Loucy (cell line): ENCODE results near the gene TMOD1.

Experiments used
- H2AFZ ChIP-seq: fragments of 200-600 bp; sonication (generic); 2 replicates; pipeline ENCODE4 v1.6.0; 2016; ENCODE audit warnings: antibody characterized with exemption, mild to moderate bottlenecking, low read length, moderate library complexity
- H3F3A ChIP-seq: fragments of 200-600 bp; 2 replicates; pipeline ENCODE4 v1.6.0; 2016; ENCODE audit warnings: antibody characterized with exemption, low read depth, mild to moderate bottlenecking
- H3K27me3 ChIP-seq: fragments of 200-600 bp; sonication (generic); 2 replicates; pipeline ENCODE4 v1.6.1; 2014; ENCODE audit warnings: low read length, mild to moderate bottlenecking; ENCODE audit not compliant: insufficient read depth, poor library complexity, severe bottlenecking
- H3K36me3 ChIP-seq: fragments of 200-600 bp; sonication (generic); 2 replicates; pipeline ENCODE4 v1.6.1; 2016; ENCODE audit warnings: low read length; ENCODE audit not compliant: insufficient read depth
- H3K4me1 ChIP-seq: fragments of 200-600 bp; sonication (generic); 2 replicates; pipeline ENCODE4 v1.5.1; 2014; ENCODE audit warnings: low read length, mild to moderate bottlenecking; ENCODE audit not compliant: insufficient read depth, poor library complexity, severe bottlenecking
- H3K4me2 ChIP-seq: fragments of 200-600 bp; sonication (generic); 2 replicates; pipeline ENCODE4 v1.6.0; 2014; ENCODE audit warnings: antibody characterized with exemption, low read length, low read depth, mild to moderate bottlenecking; ENCODE audit not compliant: poor library complexity, severe bottlenecking
- H3K4me3 ChIP-seq: fragments of 200-600 bp; sonication (generic); 2 replicates; pipeline ENCODE4 v1.5.1; 2014; ENCODE audit warnings: low read length, mild to moderate bottlenecking, mixed read lengths; ENCODE audit not compliant: poor library complexity, severe bottlenecking
- H3K79me2 ChIP-seq: fragments of 200-600 bp; sonication (generic); 2 replicates; pipeline ENCODE4 v1.6.1; 2014; ENCODE audit warnings: low read length; ENCODE audit not compliant: insufficient read depth
- H3K9ac ChIP-seq: fragments of 200-600 bp; sonication (generic); 2 replicates; pipeline ENCODE4 v1.6.0; 2014; ENCODE audit warnings: mild to moderate bottlenecking, low read depth, low read length, moderate library complexity; ENCODE audit not compliant: poor library complexity, severe bottlenecking
- H3K9me2 ChIP-seq: fragments of 200-600 bp; sonication (generic); replicated peaks from 2 replicates; pipeline ENCODE4 v1.6.1; 2016; ENCODE audit warnings: low read depth, low read length, mixed read lengths
- H3K9me3 ChIP-seq: fragments of 200-600 bp; sonication (generic); 2 replicates; pipeline ENCODE4 v1.6.1; 2014; ENCODE audit warnings: mild to moderate bottlenecking, antibody characterized with exemption, low read length, low read depth; ENCODE audit not compliant: insufficient read depth
- H4K20me1 ChIP-seq: fragments of 200-600 bp; sonication (generic); 2 replicates; pipeline ENCODE4 v1.6.0; 2014; ENCODE audit warnings: antibody characterized with exemption, low read length, mild to moderate bottlenecking; ENCODE audit not compliant: insufficient read depth, poor library complexity, severe bottlenecking
- EZH2phosphoT487 ChIP-seq: fragments of 200-600 bp; IDR thresholded peaks from 2 replicates; pipeline ENCODE4 v1.6.1; 2018; ENCODE audit warnings: antibody characterized with exemption, mild to moderate bottlenecking, moderate library complexity, borderline replicate concordance
- TF ChIP-seq, protein P1 (sequence below): fragments of 200-600 bp; sonication (generic); conservative IDR thresholded peaks from 2 replicates; pipeline ENCODE4 v1.5.1; 2014; ENCODE audit warnings: mild to moderate bottlenecking, antibody characterized with exemption, low read length

The TMOD1 gene

GRCh38 chr9:97506787-97507186 is 5.3 kb downstream of the TMOD1 start:
- Histone ChIP-seq H3K9me2 (no peaks in the 10 kb centered on the region), H3K27me3 (peaks cover 10% of the 10 kb centered on the region)
- TF ChIP-seq EZH2phosphoT487: no peak

GRCh38 chr9:97507428-97507984 is 6.0 kb downstream of the TMOD1 start:
- Histone ChIP-seq H3K36me3 (no peaks in the 10 kb centered on the region), H3K4me1 (no peaks in the 10 kb centered on the region), H3K4me3 (no peak overlapping the region), H3K9ac (no peak overlapping the region), H3F3A (no peaks in the 10 kb centered on the region), H3K9me2 (no peaks in the 10 kb centered on the region), H4K20me1 (no peaks in the 10 kb centered on the region), H3K79me2 (no peaks in the 10 kb centered on the region), H3K9me3 (no peaks in the 10 kb centered on the region), H3K27me3 (peaks cover 5% of the 10 kb centered on the region), H2AFZ (no peak overlapping the region), H3K4me2 (no peak overlapping the region)
- no peak for TF ChIP-seq EZH2phosphoT487
- TF ChIP-seq, protein P1, sequence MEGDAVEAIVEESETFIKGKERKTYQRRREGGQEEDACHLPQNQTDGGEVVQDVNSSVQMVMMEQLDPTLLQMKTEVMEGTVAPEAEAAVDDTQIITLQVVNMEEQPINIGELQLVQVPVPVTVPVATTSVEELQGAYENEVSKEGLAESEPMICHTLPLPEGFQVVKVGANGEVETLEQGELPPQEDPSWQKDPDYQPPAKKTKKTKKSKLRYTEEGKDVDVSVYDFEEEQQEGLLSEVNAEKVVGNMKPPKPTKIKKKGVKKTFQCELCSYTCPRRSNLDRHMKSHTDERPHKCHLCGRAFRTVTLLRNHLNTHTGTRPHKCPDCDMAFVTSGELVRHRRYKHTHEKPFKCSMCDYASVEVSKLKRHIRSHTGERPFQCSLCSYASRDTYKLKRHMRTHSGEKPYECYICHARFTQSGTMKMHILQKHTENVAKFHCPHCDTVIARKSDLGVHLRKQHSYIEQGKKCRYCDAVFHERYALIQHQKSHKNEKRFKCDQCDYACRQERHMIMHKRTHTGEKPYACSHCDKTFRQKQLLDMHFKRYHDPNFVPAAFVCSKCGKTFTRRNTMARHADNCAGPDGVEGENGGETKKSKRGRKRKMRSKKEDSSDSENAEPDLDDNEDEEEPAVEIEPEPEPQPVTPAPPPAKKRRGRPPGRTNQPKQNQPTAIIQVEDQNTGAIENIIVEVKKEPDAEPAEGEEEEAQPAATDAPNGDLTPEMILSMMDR: no peak

More at GRCh38 chr9:97506787-97507186, 5.3 kb downstream of the TMOD1 start:
- Histone ChIP-seq H4K20me1 (no peaks in the 10 kb centered on the region), H3K79me2 (no peaks in the 10 kb centered on the region), H3F3A (no peaks in the 10 kb centered on the region), H3K4me1 (no peaks in the 10 kb centered on the region), H3K9ac (no peak overlapping the region), H3K9me3 (no peaks in the 10 kb centered on the region), H3K4me3 (no peak overlapping the region), H3K36me3 (no peaks in the 10 kb centered on the region), H3K4me2 (no peak overlapping the region), H2AFZ (no peak overlapping the region)

- H2AFZ ChIP-seq: no peak overlapping the region
- H3K4me1 ChIP-seq: no peaks in the 10 kb centered on the region
- no peaks in the 10 kb centered on the region for H3K9me3 ChIP-seq
- no peak overlapping the region for H3K4me2 ChIP-seq
- no peaks in the 10 kb centered on the region for H3K36me3 ChIP-seq
- H4K20me1 ChIP-seq: no peaks in the 10 kb centered on the region
- no peak overlapping the region for H3K4me3 ChIP-seq
- H3F3A ChIP-seq: no peaks in the 10 kb centered on the region
- TF ChIP-seq EZH2phosphoT487: no peak
- TF ChIP-seq, protein P1: no peak
- H3K9ac ChIP-seq: no peak overlapping the region
- no peaks in the 10 kb centered on the region for H3K79me2 ChIP-seq
- H3K27me3 ChIP-seq: peaks cover 5% of the 10 kb centered on the region
- H3K9me2 ChIP-seq: no peaks in the 10 kb centered on the region
Measured at GRCh38 chr9:97508852-97509251, 7.4 kb downstream of the TMOD1 start.
